ENCODE data around the gene FBXO2.

DNA sequence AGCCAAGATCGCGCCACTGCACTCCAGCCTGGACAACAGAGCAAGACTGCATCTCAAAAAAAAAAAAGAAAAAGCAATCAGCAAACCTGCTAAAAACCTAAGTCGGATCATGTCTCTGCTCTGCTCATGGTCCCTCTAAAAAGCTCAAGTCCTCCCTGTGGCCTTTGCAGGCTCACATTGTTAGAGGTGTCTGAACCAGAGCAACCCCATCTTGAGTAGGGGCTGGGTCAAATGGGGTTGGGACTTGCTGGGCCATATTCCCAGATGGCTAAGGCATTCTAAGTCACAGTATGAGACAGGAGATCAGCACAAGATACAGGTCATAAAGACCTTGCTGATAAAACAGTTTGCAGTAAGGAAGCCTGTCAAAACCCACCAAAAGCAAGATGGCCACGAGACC is 34.3 kb upstream of the FBXO2 start:
- TF ChIP-seq, protein P1, sequence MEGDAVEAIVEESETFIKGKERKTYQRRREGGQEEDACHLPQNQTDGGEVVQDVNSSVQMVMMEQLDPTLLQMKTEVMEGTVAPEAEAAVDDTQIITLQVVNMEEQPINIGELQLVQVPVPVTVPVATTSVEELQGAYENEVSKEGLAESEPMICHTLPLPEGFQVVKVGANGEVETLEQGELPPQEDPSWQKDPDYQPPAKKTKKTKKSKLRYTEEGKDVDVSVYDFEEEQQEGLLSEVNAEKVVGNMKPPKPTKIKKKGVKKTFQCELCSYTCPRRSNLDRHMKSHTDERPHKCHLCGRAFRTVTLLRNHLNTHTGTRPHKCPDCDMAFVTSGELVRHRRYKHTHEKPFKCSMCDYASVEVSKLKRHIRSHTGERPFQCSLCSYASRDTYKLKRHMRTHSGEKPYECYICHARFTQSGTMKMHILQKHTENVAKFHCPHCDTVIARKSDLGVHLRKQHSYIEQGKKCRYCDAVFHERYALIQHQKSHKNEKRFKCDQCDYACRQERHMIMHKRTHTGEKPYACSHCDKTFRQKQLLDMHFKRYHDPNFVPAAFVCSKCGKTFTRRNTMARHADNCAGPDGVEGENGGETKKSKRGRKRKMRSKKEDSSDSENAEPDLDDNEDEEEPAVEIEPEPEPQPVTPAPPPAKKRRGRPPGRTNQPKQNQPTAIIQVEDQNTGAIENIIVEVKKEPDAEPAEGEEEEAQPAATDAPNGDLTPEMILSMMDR (IDR thresholded peaks at IDR 0.05), result no peak
- no peak for TF ChIP-seq POLR2A (IDR thresholded peaks at IDR 0.05)

Data from transverse colon (tissue), 3 donors.